ENCODE measurements around the gene GZF1.

GZF1 gene

DNA sequence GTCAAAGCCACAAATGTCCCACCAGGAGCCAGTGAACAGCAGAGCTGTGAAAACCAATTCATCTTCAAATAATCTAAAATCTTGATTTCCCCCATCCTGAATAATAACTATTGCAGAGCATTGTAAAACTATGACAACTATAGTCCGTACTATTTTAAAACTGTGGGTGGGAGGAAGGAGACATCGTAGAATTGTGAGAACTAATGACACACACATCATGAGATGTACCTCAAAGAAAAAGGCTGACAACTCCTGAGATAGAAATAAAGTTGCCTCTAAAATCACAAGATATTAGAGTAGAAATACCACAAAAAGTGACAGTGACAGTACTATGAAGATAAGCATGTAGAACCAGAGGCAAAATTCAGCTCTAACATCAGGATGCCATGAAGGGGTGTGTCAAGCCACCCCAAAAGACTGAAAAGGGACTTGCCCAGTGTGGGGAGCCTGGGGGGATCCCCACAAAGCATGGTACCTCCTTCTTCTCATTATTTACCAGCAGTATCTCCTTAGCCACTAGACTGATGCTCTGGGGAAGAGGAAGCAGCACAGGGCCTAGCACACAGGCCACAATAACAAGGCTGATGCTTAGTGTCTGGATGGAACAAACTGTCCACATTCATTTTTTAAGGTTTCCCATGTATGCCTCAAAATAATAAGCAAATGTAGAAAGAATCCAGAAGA is 45.9 kb downstream of the GZF1 start:
- DNase-seq (ENCODE audit: low read depth) = no peak

DNA sequence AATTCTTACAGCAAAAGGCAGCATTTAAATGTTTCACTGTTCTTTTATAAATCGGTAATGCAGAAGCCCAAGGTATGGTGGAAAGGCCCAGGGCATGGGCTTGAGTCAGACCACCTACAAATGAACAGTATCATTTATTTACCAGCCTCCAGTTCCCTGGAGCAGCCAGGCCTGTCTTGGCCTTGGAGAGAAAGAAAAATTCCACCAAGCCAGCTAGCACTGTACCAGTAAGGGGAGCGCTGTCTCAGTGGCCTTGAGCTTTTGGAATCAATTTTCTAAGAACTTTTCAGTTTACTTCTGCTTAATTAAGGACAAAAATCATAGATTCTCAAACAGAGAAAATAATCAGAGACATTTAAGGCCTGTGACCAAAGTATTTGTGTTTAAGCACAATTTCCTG is 47.0 kb downstream of the GZF1 start:
- no peak for DNase-seq (ENCODE audit: low read depth)

DNA sequence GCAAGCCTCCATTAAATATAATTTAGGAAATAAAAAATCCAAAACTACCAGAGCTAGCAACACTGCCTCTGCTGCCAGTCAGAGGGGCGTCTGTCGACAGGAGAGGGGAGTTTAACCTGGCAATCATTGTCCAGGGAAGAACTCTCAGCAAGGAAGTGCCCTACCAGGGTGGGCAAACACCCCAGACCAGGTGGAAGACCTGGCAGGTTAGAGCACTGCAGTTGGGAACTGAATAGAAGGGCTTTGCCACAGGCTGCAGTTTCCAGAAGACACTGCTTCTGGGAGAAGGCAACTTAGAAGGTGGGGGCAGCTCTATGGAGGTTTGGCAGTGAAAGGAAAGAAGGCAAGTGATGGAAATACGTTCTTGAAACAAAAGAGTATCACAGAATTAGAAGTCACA is 47.8 kb downstream of the GZF1 start:
- no peak for DNase-seq (ENCODE audit: low read depth)

DNA sequence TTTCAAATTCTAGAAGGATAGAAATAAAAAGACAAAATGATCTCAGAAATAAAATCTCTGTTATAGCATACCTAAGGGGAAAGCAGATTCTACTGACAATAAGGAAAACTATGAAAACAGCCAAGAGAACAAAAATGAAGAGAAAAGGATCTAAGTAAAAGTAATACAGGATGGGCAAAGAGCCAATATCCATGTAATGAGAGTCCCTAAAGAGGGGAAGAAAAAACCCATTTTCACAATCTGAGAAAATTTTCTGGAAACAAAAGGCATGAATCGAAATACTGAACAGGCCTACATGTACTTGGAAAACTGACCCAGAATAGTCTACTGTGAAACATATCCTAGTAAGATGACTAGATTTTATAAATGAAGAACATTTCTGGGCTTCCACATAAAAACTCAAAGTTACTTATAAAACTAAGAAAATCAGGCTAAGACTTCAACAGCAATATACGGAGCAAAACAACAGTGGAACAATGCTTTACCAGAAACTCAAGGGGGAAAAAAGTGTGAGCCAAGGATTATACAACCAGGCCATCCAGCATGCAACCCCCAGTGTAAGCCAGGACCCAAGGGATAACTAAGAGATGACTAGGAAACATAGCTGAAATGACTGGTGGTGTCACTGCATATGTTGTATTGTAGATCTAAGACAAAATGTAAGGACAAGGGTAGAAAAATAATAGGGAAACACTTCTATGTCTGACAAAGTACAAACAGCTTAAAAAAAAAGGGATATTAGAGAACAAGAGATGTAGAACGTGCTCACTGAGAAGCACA is 49.1 kb downstream of the GZF1 start:
- no peak for DNase-seq (ENCODE audit: low read depth)

DNA sequence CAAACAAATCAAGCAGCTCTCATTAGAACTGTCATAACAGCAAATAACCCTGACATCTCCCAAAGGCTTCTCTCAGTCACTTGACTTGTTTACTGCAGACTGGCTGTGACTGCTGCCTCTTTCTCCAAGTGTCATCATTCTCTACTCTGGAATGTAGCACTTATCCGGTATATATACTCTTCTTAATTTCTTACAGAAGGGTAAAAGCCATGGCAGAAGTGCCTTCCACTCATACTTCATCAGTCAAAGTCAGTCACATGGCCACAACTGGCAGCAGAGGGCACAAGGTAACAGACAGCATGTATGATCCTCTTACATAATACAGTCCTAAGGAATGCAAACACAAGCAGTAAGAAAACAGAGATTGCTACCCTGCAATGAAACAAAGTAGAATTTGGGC is 50.0 kb downstream of the GZF1 start:
- no peak for DNase-seq (ENCODE audit: low read depth)

DNA sequence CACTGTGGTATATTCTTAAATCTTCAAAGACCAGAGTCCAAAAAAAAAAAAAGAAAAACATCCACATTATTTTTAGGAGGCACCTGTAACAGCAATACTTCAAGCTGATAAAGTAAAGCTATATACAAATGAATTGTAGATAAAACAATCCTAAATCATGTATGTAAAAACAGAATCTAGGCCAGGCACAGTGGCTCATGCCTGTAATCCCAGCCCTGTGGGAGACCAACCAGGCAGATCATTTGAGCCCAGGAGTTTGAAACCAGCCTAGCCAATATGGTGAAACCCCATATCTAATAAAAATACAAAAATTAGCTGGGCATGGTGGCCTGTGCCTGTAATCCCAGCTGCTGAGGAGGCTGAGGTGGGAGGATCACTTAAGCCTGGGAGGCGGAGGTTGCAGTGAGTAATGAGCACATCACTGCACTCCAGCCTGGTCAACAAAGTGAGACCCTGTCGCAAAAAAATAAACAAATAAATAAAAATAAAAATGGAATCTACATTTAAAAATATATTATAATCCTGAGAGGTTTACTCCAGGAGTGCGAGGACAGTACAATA is 52.0 kb downstream of the GZF1 start:
- DNase-seq (ENCODE audit: low read depth) = no peak

DNA sequence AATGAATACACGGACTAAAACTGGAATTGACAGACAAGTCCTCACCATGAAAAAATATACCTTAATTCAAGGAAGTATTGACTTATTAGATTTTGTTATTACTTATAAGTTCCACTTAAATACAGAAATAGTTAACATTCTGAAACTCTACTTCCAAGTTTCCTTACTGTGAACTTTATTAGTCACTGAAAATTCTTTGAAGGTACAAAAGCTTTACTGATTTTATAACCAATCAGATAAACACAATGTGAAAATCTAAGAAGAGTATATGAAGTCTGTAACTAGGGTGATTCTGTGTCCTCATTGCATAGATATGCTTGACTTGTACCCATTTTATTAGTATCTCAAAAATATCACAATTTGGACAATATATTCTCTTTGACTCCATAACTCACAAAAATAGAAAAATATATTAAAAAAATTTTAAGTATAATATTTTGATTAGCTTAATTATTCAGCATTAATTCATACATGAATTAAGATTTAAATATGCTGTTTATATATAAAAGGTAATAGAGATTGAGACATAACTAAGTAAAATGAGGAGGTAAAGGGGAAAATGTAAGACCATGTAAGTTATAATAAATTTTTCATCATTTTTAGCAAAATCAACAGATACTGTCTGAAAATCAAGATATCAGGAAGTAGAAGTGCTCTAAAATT is 52.7 kb downstream of the GZF1 start:
- no peak for DNase-seq (ENCODE audit: low read depth)

DNA sequence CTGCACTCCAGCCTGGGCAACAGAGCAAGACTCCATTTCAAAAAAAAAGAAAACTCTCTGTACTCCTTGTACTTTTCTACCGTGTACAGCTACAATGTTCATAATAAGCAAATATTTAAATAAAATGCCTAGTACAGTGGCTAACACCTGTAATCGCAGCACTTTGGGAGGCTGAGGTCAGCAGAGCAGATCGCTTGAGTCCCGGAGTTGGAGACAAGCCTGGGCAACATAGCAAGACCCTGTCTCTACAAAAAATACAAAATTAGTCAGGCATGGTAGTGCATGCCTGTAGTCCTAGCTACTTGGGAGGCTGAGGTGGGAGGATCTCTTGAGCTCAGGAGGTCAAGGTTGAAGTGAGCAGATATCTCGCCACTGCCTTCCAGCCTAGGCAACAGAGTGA is 53.6 kb downstream of the GZF1 start:
- no peak for DNase-seq (ENCODE audit: low read depth)

DNA sequence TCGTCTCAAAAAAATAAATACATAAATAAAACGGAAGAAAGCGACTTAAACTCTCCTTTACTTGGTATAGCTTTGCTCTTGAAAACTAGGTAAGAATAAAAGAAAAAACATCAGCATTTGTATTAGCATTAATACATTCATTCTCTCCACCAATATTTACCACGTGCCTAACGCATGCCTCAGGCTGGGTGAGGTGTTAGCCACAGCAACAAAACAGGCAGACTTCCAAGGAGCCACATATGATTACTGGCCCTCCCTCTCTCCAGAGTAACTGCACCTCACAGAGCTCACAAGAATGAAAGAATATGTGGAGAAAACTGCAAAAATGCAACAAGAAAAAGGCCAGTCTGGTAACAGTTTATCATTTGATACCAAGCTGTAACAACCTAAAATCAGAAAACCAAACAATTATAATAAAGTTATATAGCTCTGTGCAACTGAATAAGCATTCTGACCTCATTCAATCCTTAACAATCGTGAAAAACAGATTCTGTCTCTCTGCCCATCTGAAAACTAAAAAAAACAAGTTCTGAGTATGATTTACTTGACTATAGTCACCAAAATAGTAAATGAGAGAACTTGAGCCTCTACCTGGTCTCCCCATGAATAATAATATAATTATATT is 54.1 kb downstream of the GZF1 start:
- DNase-seq (ENCODE audit: low read depth) = no peak

DNA sequence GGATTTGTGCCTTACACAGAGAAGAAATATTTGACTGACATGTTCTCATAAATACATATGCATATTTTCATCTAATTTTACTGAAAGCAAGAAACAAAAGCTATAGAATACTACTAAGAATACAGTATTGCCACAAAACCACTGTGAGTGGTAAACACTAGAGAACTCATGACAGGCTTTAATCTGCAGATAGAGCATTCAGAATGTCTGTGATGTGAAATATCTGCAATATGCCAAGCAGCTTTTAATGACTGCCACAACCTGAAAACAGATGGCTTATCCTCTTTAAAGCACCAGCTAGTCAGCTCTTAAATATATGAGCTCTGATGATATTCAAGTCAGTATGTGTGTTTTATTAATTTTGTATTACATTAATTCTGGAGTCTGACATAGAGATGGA is 55.9 kb downstream of the GZF1 start:
- DNase-seq (ENCODE audit: low read depth) = no peak

DNA sequence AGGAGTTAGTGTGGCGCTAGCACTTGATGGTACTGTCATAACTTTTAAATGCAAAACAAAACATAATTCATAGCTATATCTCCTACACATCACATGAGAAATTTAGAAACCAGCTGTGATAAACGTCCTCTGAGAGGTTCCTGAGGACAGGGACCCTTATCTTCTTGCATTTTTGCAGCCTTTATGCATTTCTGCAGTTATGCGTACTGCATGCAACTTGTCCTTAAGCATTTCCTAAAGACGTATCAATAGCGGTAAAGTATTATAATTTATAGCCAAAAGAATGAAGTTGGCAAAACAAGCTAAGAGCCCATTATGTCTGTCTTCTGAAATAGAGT is 57.6 kb downstream of the GZF1 start:
- DNase-seq (ENCODE audit: low read depth) = no peak

DNA sequence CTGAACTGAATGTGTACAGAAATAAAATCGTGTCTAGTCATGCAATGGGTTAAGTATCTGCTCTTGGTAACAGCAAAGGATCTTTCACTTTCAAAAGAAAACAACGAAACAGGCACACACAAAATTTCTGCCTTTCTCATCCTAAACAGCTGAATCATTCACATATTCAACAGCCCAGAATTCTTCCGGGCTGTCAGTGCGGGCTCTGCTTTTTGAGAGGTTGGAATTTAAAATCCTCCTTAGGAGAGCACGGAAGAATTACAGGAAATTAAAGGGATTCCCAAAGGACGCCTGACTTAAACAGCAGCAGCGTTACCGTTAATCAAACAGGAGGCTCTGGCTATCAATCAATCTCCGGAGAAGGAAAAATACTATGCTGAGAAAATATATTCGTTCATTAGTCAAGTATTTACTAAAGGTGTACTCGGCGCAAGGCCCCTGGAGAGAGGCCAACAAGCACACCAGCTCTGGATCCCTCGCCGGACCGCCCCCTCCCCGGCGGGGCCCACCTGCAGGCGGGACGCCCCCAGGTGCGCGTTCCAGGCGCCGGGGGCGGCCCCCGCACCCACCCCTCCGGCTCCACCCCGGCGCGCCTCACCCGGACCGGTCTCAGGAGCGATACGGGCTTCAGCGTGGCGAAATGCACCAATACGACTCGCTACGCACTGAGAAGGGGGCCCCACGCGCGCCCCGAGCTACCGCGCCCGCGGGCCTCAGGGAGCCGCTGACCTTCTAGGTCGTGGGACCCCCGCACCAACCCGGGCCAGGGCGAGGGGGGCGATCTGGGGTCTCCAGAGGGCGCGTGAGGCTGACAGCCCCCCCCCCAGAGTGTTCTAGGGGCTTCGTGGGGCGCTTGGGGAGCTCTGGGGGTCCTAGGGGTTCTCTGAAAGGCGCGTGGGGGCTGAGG is 58.3 kb downstream of the GZF1 start:
- DNase-seq (ENCODE audit: low read depth) = peak; percentile 42

DNA sequence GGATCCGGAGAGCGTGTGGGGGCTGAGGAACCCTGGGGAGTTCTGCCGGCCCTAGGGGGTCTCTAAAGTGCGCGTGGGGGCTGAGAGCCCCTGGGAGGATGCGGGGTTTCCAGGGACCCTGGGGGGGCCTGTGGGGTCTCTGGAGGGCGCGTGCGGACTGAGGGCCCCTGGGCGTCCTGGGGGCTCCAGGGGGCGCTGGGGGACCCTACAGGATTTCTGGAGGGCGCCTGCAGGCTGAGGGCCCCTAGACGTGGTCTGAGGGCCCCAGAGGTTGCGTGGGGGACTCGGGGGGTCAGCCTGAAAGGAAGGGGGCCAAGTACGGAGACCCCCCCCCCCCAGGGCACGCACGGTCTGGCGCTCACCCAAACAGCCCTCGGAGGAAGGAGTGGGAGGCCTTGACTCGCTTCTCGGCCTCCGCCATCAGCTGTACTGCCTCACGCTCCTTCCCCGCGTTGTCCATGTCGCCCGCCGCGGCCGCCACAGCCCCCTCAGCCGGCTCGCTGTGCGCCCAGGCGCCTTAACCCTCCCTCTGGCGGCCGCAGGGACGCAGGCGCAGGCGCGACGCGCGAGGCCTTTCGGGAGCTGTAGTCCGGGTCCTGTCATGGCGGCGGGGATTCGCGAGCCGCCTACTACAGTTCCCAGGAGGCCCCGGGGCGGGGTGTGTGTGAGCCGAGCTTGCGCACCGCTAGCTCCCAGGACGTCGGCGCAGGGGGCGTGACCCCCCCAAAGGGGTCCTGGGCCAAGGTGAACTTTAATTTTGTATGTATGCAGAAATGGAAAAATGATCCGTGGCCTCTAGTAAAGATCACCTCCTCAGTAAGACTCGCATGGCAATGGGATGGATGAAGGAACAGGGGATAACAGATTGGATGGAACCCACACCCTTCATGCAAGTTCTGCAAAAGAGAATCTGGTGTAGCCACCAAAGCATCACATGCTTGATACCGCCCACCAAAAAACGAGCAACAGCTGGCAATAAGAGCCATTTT is 59.3 kb downstream of the GZF1 start, which contains the start of gene NAPB:
Gene NAPB (minus strand): TSS at position 546 of the 989 bp plus-strand sequence. CDS start 86 bp downstream, at position 460.
- DNase-seq (ENCODE audit: low read depth) = peak; percentile 88

Data from HS-27A (cell line).